Natural killer cell (primary cell): ENCODE measurements around the gene CPT1B. TPM values are rescaled to one million over a fixed set of nuclear protein-coding genes. Genes with fewer than 3 reads are reported as not detected.

Experiments
- ATAC-seq, 3 donors: fragments of 150-1000 bp in 2 of 3; fragments of 200-7000 bp in 1 of 3; cut with Tn5 transposase; 1 replicate in 1 of 3; 2 replicates in 2 of 3; pipeline ENCODE4 v1.10.0; 2021; ENCODE audit warnings: mild to moderate bottlenecking in 2 of 3, moderate library complexity in 2 of 3
- DNase-seq, 2 donors: peaks; one replicate each; pipeline versions ENCODE4 v3.0.0 to v3.0.0-alpha.2; 2013 to 2021; ENCODE audit warnings: mixed read lengths in 1 of 2
- H3K27ac ChIP-seq: one replicate; pipeline ENCODE4 v1.5.1; 2013; ENCODE audit warnings: mild to moderate bottlenecking, low read length
- H3K27me3 ChIP-seq: one replicate; pipeline ENCODE4 v1.6.1; 2013; ENCODE audit warnings: low read length; ENCODE audit not compliant: control insufficient read depth, insufficient read depth
- H3K36me3 ChIP-seq: one replicate; pipeline ENCODE4 v1.6.1; 2013; ENCODE audit warnings: low read length; ENCODE audit not compliant: control insufficient read depth, insufficient read depth
- H3K4me1 ChIP-seq: one replicate; pipeline ENCODE4 v1.6.1; 2013; ENCODE audit warnings: low read length; ENCODE audit not compliant: control insufficient read depth, insufficient read depth
- H3K4me3 ChIP-seq: one replicate; pipeline ENCODE4 v1.5.1; 2013; ENCODE audit warnings: low read length
- H3K9me3 ChIP-seq: one replicate; pipeline ENCODE4 v1.6.1; 2013; ENCODE audit warnings: low read length; ENCODE audit not compliant: control insufficient read depth, insufficient read depth
- H3K27ac Mint-ChIP-seq, 2 donors: one replicate each; pipeline ENCODE4 v1.8.0; 2022; ENCODE audit warnings: mild to moderate bottlenecking in 2 of 2, mixed read lengths in 2 of 2, moderate library complexity in 1 of 2
- H3K27me3 Mint-ChIP-seq, 2 donors: one replicate each; pipeline ENCODE4 v1.8.0; 2022; ENCODE audit warnings: low read depth in 2 of 2, mixed read lengths in 2 of 2
- H3K36me3 Mint-ChIP-seq: one replicate; pipeline ENCODE4 v1.8.0; 2022; ENCODE audit warnings: mixed read lengths
- H3K4me1 Mint-ChIP-seq, 2 donors: one replicate each; pipeline ENCODE4 v1.8.0; 2022; ENCODE audit warnings: mixed read lengths in 2 of 2
- H3K4me3 Mint-ChIP-seq: one replicate; pipeline ENCODE4 v1.8.0; 2022; ENCODE audit warnings: mild to moderate bottlenecking, moderate library complexity, mixed read lengths
- H3K9me3 Mint-ChIP-seq, 2 donors: one replicate each; pipeline ENCODE4 v1.8.0; 2022; ENCODE audit warnings: mixed read lengths in 2 of 2
- WGBS: methylation state at CpG from one replicate; pipeline ENCODE4 v1.1.7; 2013; ENCODE audit warnings: missing lambda C conversion rate; ENCODE audit not compliant: insufficient coverage; 5-methylcytosine and 5-hydroxymethylcytosine counted together
- intact Hi-C: fragments of 100-400 bp; cut with micrococcal nuclease; formaldehyde crosslinking; loops from one replicate; pipeline ENCODE4 v1.14.2; 2022
- total RNA-seq, 4 donors: library from RNA; stranded (reverse); fragments of 120-200 nt in 1 of 4; gene quantifications; one replicate each; pipeline versions ENCODE4 v1.2.3 to v1.2.4, GENCODE V29; 2013 to 2022
- TF ChIP-seq, protein P1 (sequence below): fragments of 200-600 bp; IDR thresholded peaks from one replicate; pipeline ENCODE4 v1.8.0; 2022; ENCODE audit warnings: antibody characterized with exemption

Gene CPT1B
- total RNA-seq, 3 donors from 2014 or later (not counting 1 experiment from before 2014, with no cell fraction given) = 53.1 to 75.7 (median 55.5) TPM

- no peaks in the 10 kb centered on the region for H3K9me3 Mint-ChIP-seq
- Histone ChIP-seq H3K36me3 (peaks cover 2% of the 10 kb centered on the region), H3K4me1 (peaks cover 32% of the 10 kb centered on the region), H3K27ac (no peak overlapping the region), H3K9me3 (no peaks in the 10 kb centered on the region), H3K4me3 (no peak overlapping the region), H3K27me3 (no peaks in the 10 kb centered on the region)
- H3K27ac Mint-ChIP-seq = no peak overlapping the region
- H3K36me3 Mint-ChIP-seq = no peaks in the 10 kb centered on the region
- ATAC-seq (no peak), DNase-seq (no peak)
- TF ChIP-seq, protein P1, sequence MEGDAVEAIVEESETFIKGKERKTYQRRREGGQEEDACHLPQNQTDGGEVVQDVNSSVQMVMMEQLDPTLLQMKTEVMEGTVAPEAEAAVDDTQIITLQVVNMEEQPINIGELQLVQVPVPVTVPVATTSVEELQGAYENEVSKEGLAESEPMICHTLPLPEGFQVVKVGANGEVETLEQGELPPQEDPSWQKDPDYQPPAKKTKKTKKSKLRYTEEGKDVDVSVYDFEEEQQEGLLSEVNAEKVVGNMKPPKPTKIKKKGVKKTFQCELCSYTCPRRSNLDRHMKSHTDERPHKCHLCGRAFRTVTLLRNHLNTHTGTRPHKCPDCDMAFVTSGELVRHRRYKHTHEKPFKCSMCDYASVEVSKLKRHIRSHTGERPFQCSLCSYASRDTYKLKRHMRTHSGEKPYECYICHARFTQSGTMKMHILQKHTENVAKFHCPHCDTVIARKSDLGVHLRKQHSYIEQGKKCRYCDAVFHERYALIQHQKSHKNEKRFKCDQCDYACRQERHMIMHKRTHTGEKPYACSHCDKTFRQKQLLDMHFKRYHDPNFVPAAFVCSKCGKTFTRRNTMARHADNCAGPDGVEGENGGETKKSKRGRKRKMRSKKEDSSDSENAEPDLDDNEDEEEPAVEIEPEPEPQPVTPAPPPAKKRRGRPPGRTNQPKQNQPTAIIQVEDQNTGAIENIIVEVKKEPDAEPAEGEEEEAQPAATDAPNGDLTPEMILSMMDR = no peak
- intact Hi-C loops = no loop called here
- H3K4me1 Mint-ChIP-seq = peaks cover 0 to 19% of the 10 kb centered on the region in 2 donors
- 81% methylated on average over 18 of the region's 18 CpGs for WGBS
- no peaks in the 10 kb centered on the region for H3K27me3 Mint-ChIP-seq
- H3K4me3 Mint-ChIP-seq = no peak overlapping the region
Measured at GRCh38 chr22:50576806-50577696, 1.2 kb downstream of the CPT1B start.

DNA sequence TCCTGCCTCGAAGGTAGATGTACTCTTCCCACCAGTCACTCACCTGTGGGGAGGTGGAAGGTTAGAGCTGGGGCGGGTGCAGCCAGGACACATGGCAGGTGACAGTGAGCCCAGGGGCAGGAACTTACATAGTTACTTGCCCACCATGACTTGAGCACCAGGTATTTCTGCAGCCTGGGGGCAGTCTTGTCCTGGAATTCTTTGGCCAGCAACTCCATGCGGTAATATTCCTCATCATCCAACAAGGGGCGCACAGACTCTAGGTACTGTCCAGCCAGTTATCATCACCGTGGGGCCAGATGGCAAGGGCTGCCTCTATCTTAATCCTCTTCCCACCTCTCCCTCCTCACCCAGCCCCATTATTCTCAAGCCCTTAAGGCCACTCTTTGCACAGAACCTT lies 2.2 kb downstream of the CPT1B start:
- Mint-ChIP-seq H3K9me3 (no peaks in the 10 kb centered on the region), H3K27me3 (no peaks in the 10 kb centered on the region), H3K4me1 (peaks cover 0 to 13% of the 10 kb centered on the region in 2 donors), H3K27ac (no peak overlapping the region), H3K4me3 (no peak overlapping the region), H3K36me3 (no peaks in the 10 kb centered on the region)
- Histone ChIP-seq H3K36me3 (peaks cover 6% of the 10 kb centered on the region), H3K27me3 (no peaks in the 10 kb centered on the region), H3K4me1 (peaks cover 22% of the 10 kb centered on the region), H3K9me3 (no peaks in the 10 kb centered on the region), H3K4me3 (no peak overlapping the region), H3K27ac (no peak overlapping the region)
- ATAC-seq (no peak), DNase-seq (no peak)
- WGBS = 95% methylated on average over 4 of the region's 5 CpGs
- TF ChIP-seq, protein P1 = no peak
- intact Hi-C loops = no loop called here

DNA sequence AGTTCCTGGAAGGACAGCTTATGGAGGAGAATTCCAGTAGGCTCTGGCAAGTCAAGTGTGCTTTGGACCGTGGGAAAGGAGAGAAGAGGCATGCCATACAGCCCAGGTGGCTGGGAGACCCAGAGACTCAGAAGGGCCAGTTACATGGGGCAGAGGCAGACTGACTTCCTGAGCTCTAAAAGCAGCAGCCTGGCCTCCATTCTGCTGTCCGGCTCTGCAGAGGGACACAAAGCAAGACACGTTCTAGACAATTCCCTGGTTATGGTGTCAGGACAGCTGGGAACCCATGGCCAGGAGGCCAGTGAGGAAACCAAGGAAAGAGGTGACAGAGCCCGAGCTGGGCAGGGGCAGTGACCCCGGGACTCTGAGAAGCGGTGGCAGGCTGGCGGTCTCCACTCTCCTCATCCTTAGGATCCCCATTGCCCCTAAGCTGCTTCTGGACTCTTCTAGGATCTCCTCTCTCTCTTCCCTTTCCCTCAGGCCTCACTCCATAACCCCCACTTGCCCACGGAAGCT lies 2.7 kb downstream of the CPT1B start:
- H3K27me3 Mint-ChIP-seq = no peaks in the 10 kb centered on the region
- Histone ChIP-seq H3K4me1 (peaks cover 21% of the 10 kb centered on the region), H3K4me3 (no peak overlapping the region), H3K27me3 (no peaks in the 10 kb centered on the region), H3K36me3 (peaks cover 8% of the 10 kb centered on the region), H3K9me3 (no peaks in the 10 kb centered on the region), H3K27ac (no peak overlapping the region)
- ATAC-seq (no peak), DNase-seq (no peak)
- 96% methylated on average over 8 of the region's 8 CpGs for WGBS
- H3K4me3 Mint-ChIP-seq = no peak overlapping the region
- H3K36me3 Mint-ChIP-seq = no peaks in the 10 kb centered on the region
- peaks cover 0 to 13% of the 10 kb centered on the region in 2 donors for H3K4me1 Mint-ChIP-seq
- intact Hi-C loops = no loop called here
- TF ChIP-seq, protein P1 = no peak
- H3K27ac Mint-ChIP-seq = no peak overlapping the region
- no peaks in the 10 kb centered on the region for H3K9me3 Mint-ChIP-seq
